CD1c-positive myeloid dendritic cell (primary cell): ENCODE data around the gene BCAS3.

Experiments used
- DNase-seq: peaks from one replicate; pipeline ENCODE4 v3.0.0-alpha.2; 2016; ENCODE audit errors: extremely low spot score

The BCAS3 gene

GRCh38 chr17:61199431-61200338 lies 522.0 kb downstream of the BCAS3 start:
- no peak for DNase-seq

- DNase-seq = no peak
Observed at GRCh38 chr17:61200339-61200715, 522.7 kb downstream of the BCAS3 start.

GRCh38 chr17:61201211-61201610 lies 523.6 kb downstream of the BCAS3 start:
- no peak for DNase-seq

GRCh38 chr17:61202564-61202963 lies 524.9 kb downstream of the BCAS3 start:
- no peak for DNase-seq

GRCh38 chr17:61203671-61204131 lies 526.0 kb downstream of the BCAS3 start:
- DNase-seq = no peak

- no peak for DNase-seq
Observed at GRCh38 chr17:61204456-61204855, 526.8 kb downstream of the BCAS3 start.

- DNase-seq = no peak
Observed at GRCh38 chr17:61205401-61205800, 527.8 kb downstream of the BCAS3 start.

- DNase-seq = no peak
Observed at GRCh38 chr17:61205931-61206330, 528.3 kb downstream of the BCAS3 start.

- DNase-seq = no peak
Observed at GRCh38 chr17:61206922-61207321, 529.3 kb downstream of the BCAS3 start.

- DNase-seq = no peak
Observed at GRCh38 chr17:61208301-61209105, 530.9 kb downstream of the BCAS3 start.

GRCh38 chr17:61209106-61209439 lies 531.4 kb downstream of the BCAS3 start:
- DNase-seq = no peak

- no peak for DNase-seq
Observed at GRCh38 chr17:61209525-61209924, 531.9 kb downstream of the BCAS3 start.

- DNase-seq = no peak
Observed at GRCh38 chr17:61211236-61211635, 533.6 kb downstream of the BCAS3 start.

- DNase-seq = no peak
Observed at GRCh38 chr17:61212655-61213054, 535.0 kb downstream of the BCAS3 start.

GRCh38 chr17:61214753-61215152 lies 537.1 kb downstream of the BCAS3 start:
- no peak for DNase-seq

GRCh38 chr17:61216066-61216465 lies 538.4 kb downstream of the BCAS3 start:
- no peak for DNase-seq

- DNase-seq = no peak
Observed at GRCh38 chr17:61217878-61218437, 540.3 kb downstream of the BCAS3 start.

GRCh38 chr17:61218438-61218837 lies 540.8 kb downstream of the BCAS3 start:
- peak; percentile 47 for DNase-seq

- DNase-seq = no peak
Observed at GRCh38 chr17:61219460-61219859, 541.8 kb downstream of the BCAS3 start.

GRCh38 chr17:61221181-61221580 lies 543.5 kb downstream of the BCAS3 start:
- no peak for DNase-seq

GRCh38 chr17:61221597-61222471 lies 544.2 kb downstream of the BCAS3 start:
- peak; percentile 21 for DNase-seq

GRCh38 chr17:61223725-61224124 lies 546.1 kb downstream of the BCAS3 start:
- DNase-seq = no peak
